K562 (cell line): ENCODE measurements around the gene NECAB3. TPM values are rescaled to one million over a fixed set of nuclear protein-coding genes. Genes with fewer than 3 reads are reported as not detected.

Experiments used
- BRCA1 ChIP-seq, 2 experiments: fragments of 450-650 bp in 1 of 2; sonication (generic) in 1 of 2; formaldehyde crosslinking in 1 of 2; IDR thresholded peaks; 2 replicates each; pipeline versions ENCODE4 v1.5.0 to v1.6.1; 2017 to 2020; ENCODE audit warnings: mild to moderate bottlenecking in 1 of 2, missing genetic modification reagents in 1 of 2
- CBX5 ChIP-seq: IDR thresholded peaks from 2 replicates; pipeline ENCODE4 v1.6.1; 2014; ENCODE audit warnings: low read depth, borderline replicate concordance
- DMBX1 ChIP-seq: fragments of 250-450 bp; sonication (Bioruptor Pico); IDR thresholded peaks from 2 replicates; pipeline ENCODE4 v1.8.0; 2022; ENCODE audit warnings: inconsistent platforms, mild to moderate bottlenecking, moderate library complexity, borderline replicate concordance
- FIP1L1 ChIP-seq: fragments of 200-400 bp; formaldehyde crosslinking; IDR thresholded peaks from 2 replicates; pipeline ENCODE4 v1.6.1; 2018; ENCODE audit warnings: mild to moderate bottlenecking, low read depth, low read length; ENCODE audit not compliant: poor library complexity, severe bottlenecking
- KLF16 ChIP-seq: IDR thresholded peaks from 2 replicates; pipeline ENCODE4 v1.6.1; 2016; ENCODE audit warnings: antibody characterized with exemption
- MAFG ChIP-seq: fragments of 450-650 bp; conservative IDR thresholded peaks from 2 replicates; pipeline ENCODE4 v1.6.1; 2016; ENCODE audit warnings: missing genetic modification characterization, missing compliant biosample characterization
- MAFK ChIP-seq: IDR thresholded peaks from 2 replicates; pipeline ENCODE4 v1.6.1; 2011; ENCODE audit warnings: low read length, improper control_type of control experiment
- MYNN ChIP-seq, 2 experiments: sonication (generic); formaldehyde crosslinking in 1 of 2; IDR thresholded peaks; 2 replicates each; pipeline versions ENCODE4 v1.5.0 to v1.6.1; 2016 to 2020; ENCODE audit warnings: antibody characterized with exemption in 1 of 2, missing genetic modification reagents in 1 of 2
- NFIX ChIP-seq: fragments of 250-450 bp; sonication (Bioruptor Pico); IDR thresholded peaks from 2 replicates; pipeline ENCODE4 v1.4.0; 2020; ENCODE audit warnings: low read depth, mild to moderate bottlenecking, moderate library complexity
- NR2C2 ChIP-seq, 2 experiments: fragments of 200-800 bp in 1 of 2; sonication (Bioruptor generic) in 1 of 2; sonication (generic) in 1 of 2; formaldehyde crosslinking in 1 of 2; IDR thresholded peaks; 2 replicates each; pipeline versions ENCODE4 v1.6.1 to v1.8.0; 2016 to 2022; ENCODE audit warnings: mild to moderate bottlenecking in 1 of 2, missing compliant biosample characterization in 1 of 2, missing genetic modification characterization in 1 of 2, missing genetic modification reagents in 1 of 2
- PATZ1 ChIP-seq: fragments of 250-450 bp; sonication (Bioruptor Pico); IDR thresholded peaks from 2 replicates; pipeline ENCODE4 v1.5.0; 2020; ENCODE audit warnings: mild to moderate bottlenecking, borderline replicate concordance
- PHF8 ChIP-seq: fragments of 200-600 bp; sonication (generic); IDR thresholded peaks from 2 replicates; pipeline ENCODE4 v1.6.1; 2012; ENCODE audit warnings: mixed run types, mild to moderate bottlenecking, inconsistent platforms, low read length, moderate library complexity, borderline replicate concordance
- PKNOX1 ChIP-seq: fragments of 450-650 bp; IDR thresholded peaks from 2 replicates; pipeline ENCODE4 v1.6.1; 2016
- PREB ChIP-seq: sonication (generic); formaldehyde crosslinking; IDR thresholded peaks from 2 replicates; pipeline ENCODE4 v1.8.1; 2023; ENCODE audit warnings: mild to moderate bottlenecking, missing genetic modification reagents
- RFX5 ChIP-seq: IDR thresholded peaks from 2 replicates; pipeline ENCODE4 v1.6.1; 2011; ENCODE audit warnings: low read depth, mild to moderate bottlenecking, improper control_type of control experiment, low read length
- ZBTB5 ChIP-seq: fragments of 450-650 bp; IDR thresholded peaks from 2 replicates; pipeline ENCODE4 v1.6.1; 2017; ENCODE audit warnings: antibody characterized with exemption
- ZNF512 ChIP-seq: IDR thresholded peaks from 2 replicates; pipeline ENCODE4 v1.6.1; 2016; ENCODE audit warnings: missing genetic modification characterization, missing compliant biosample characterization
- ZNF764 ChIP-seq: fragments of 250-450 bp; sonication (Bioruptor Pico); IDR thresholded peaks from 2 replicates; pipeline ENCODE4 v1.4.0; 2020; ENCODE audit warnings: low read depth, mild to moderate bottlenecking, moderate library complexity
- polyA plus RNA-seq, 8 experiments: library from polyadenylated mRNA; depleted of rRNA in 4 of 8; stranded (reverse) in 5 of 8; unstranded in 3 of 8; fragments of >200 nt; fragmentation: Nextera tagmentation in 2 of 8; fragmentation: Illumina TruSeq in 1 of 8; extraction: Ambion mirVana in 2 of 8; extraction: Trizol in 1 of 8; gene quantifications; 2 replicates each; pipeline versions ENCODE4 v1.2.1 to v1.2.3, GENCODE V29; 2011 to 2014; ENCODE audit warnings: inconsistent platforms in 1 of 8, missing spikeins in 1 of 8
- total RNA-seq, 7 experiments: library from RNA; depleted of rRNA in 6 of 7; stranded (reverse); fragments of >200 nt in 6 of 7; fragmentation: Illumina TruSeq in 2 of 7; extraction: Trizol in 2 of 7; gene quantifications; 2 replicates each; pipeline versions ENCODE4 v1.2.1 to v1.2.3, GENCODE V29; 2011 to 2021; ENCODE audit warnings: low replicate concordance in 1 of 7

NECAB3 gene
- total and polyA plus RNA-seq, 9 of the 15 experiments (the other 6 are each of a cell fraction or from before 2014, with no cell fraction given): 0.94 to 63.3 (median 31.5) TPM

GRCh38 chr20:33673410-33674293, 576 bp downstream of the NECAB3 start (continued):
- no peak for TF ChIP-seq PATZ1 (CRISPR knock-in tag)
- no peak for TF ChIP-seq ZBTB5
- TF ChIP-seq DMBX1 (CRISPR knock-in tag): no peak
- no peak for TF ChIP-seq ZNF764 (CRISPR knock-in tag)
- no peak for TF ChIP-seq CBX5
- TF ChIP-seq PREB (CRISPR knock-in tag): no peak
- TF ChIP-seq RFX5: no peak
- no peak for TF ChIP-seq KLF16
- TF ChIP-seq MAFK: peak; percentile 60; the same call in 1 of the 2 replicates
- no peak for TF ChIP-seq PKNOX1
- TF ChIP-seq NR2C2 (CRISPR knock-in tag; IDR thresholded peaks at IDR 0.05): no peak
- 0 out of 2 replicates have a peak, but pooled peaks have one; percentile 12 for TF ChIP-seq NR2C2 (tag; IDR thresholded peaks at IDR 0.05)
- TF ChIP-seq MAFG (tag): peak; percentile 65
- TF ChIP-seq BRCA1 (IDR thresholded peaks at IDR 0.05): no peak
- no peak for TF ChIP-seq BRCA1 (CRISPR knock-in tag; IDR thresholded peaks at IDR 0.05)
- no peak for TF ChIP-seq NFIX (CRISPR knock-in tag)
- no peak for TF ChIP-seq ZNF512 (tag)
- no peak for TF ChIP-seq MYNN (IDR thresholded peaks at IDR 0.05)
- TF ChIP-seq MYNN (CRISPR knock-in tag; IDR thresholded peaks at IDR 0.05): no peak
- no peak for TF ChIP-seq FIP1L1
- TF ChIP-seq PHF8: peak; percentile 57; the same call in 1 of the 2 replicates
